HG03159 (cell line): ENCODE data around the gene P2RY14.

Source experiments
- ATAC-seq: cut with Tn5 transposase; IDR thresholded peaks from one replicate; pipeline ENCODE4 v1.9.1; 2021; ENCODE audit warnings: mild to moderate bottlenecking, moderate library complexity; ENCODE audit not compliant: unreplicated experiment

The P2RY14 gene

DNA sequence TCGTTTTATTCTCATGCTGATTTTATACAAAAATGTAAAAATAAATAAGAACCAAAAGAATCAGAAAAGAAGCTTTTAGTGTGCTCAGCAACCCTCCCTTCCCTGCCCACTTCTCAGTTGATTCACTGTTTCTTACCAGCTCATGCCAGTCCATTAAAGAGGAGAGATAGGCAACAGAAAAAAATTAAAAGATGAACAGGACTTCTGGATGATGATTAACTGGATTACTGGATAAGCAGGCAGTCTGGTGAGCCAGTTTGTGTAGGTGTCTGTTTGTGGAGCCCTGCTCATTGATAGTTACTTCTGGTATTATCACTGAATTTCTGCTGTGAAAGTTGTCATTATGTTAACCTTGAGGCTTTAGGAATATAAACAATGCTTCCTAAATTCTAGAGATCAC lies 60.2 kb downstream of the P2RY14 start:
- no peak for ATAC-seq

DNA sequence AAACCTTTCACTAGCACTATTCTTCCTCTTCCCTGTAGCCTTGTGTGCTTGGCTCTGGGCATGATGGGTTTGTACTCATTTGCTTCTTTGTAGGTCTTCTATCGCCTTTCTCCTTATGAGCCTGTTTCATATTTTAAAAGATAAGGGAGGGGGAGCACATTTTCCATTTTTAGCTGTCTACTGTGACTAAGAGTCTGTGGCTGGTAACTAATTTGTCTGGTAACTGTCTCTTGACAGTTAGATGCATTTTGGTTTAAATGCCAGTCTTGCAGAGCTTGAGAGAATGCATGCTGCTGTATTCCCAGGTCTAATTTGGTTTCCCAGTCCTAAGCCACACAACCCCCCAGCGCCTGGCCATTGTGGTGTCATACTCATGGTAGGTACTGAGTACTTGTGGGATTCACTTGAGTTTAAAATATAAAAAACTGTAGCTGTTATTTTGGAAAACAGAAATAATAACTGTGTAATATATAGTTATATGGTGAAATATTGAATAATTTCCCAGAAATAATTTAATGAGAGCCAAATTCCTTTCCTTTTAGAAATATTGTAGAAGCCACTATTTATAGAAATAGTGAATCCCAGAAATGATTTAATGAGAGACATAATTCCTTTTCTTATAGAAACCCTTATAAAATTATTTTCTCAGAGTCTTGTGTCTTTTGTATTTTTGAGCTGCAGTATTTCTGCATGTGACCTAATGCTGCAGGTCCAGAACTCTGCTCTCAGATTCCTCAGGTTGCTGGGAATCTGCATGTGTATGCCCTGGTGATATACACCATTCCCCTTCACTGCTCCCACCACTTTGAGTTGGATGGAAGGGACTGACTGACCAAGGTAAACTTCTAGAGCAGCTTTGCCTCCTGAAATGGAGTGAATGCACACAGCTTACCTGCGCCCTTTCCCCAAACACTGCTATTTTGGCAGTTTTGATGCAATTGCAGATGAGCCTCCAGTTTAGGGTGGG lies 61.4 kb downstream of the P2RY14 start:
- ATAC-seq: no peak

DNA sequence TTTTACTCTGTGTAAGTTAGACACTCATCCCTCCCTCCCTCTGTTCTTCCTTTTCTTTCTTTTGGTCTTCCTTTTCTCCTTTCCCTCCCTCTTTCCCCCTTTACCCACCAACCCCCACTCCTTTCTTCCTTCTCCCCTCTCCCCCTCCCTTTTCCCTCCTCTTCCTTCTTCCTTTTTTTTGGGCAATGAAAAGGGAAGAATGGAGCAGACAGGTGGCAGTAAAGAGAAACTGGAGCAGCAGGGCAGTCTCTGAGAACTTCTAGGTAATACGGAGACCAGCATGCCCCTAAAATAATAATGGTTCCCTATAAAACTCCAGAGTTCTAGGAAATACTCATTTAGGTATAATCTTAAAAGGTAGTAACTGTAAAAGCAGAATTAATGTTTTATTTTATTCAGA lies 63.9 kb downstream of the P2RY14 start:
- ATAC-seq: no peak

DNA sequence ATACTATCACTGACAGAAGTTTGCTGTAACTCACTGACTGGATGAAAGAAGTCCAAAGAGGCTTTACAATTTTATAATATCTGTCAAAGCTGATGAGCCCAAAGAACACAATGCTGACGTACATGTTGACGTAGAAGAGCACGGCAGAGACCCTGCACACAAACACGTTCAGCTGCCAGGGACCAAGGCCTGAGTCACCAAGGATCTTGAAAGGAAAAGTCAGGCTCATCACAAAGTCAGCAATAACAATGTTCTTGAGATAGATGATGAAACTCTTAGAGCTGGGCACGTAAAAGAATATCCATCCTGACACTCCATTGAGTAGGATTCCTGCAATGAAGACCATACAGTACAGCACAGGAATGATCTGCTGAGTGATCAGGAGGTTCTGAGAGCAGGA lies 64.5 kb downstream of the P2RY14 start:
- no peak for ATAC-seq

DNA sequence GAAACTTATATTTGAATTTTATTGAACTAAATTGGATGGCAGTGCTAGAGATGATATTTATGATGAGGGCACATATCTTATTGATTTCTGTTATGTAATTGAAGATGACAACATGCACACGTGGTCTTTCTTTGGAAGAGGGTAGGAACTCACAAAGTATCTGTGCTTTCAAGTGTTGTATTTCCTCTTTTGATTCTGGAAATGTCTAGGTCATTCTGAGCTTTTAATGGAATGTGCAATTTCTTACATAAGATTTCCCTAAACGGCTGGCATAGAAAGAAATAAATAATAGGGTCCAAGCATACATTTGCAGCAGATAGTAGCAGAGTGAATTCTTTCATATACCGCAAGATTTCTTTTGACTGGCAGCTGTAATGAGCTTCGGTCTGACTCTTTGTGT lies 65.2 kb downstream of the P2RY14 start:
- ATAC-seq: no peak

DNA sequence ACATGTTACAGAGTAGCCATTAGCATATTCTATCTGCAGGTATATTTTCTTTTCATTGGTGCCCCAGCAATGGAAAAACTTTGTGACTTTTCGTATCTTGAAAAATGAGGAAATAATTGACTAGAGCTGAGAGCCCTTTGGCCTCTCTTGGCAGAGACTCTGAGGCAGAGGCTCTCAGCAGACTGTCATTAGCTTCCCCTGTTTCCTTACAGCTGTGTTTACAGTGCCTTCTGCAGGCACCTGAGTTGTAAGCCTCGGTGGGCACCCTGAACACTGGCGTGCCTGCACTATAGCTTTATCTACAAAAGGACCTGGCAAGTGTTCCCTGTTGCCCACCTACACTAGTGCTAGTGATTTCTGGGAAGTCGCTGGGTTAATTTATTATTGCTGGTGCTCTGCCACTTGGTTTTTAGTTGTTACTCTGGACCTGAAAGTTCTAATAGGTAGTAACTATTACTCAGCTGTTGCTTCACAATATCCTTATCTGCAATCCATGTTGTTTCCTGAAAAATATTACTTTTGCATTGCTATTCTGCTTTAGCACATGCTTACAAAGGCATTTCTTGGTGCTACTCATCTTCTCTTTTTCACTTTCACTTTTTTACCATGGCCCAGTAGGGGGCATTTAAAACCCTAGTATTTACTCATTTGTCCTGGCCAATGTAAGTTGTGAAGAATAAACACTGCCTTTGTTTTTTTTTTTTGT lies 67.5 kb downstream of the P2RY14 start:
- ATAC-seq: peak; percentile 75

DNA sequence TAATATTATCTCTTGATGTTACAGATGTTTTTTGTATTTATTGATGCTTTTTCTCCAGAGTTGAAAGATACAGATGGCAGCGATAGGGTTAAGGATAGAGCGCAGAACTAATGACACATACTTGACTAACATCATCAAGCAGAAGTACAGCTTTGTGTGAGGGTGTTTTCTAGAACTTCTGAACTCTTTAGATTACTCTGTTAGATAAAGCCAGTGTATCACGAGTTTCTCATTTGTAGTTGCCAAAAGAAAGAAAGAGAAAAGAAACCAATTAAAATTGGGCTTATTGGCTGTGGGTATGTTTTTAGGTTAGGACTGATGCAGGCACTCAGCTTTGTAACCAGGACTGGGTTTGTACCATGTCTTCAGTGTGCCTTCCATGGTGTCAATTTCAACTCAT lies 68.7 kb downstream of the P2RY14 start:
- ATAC-seq: no peak

DNA sequence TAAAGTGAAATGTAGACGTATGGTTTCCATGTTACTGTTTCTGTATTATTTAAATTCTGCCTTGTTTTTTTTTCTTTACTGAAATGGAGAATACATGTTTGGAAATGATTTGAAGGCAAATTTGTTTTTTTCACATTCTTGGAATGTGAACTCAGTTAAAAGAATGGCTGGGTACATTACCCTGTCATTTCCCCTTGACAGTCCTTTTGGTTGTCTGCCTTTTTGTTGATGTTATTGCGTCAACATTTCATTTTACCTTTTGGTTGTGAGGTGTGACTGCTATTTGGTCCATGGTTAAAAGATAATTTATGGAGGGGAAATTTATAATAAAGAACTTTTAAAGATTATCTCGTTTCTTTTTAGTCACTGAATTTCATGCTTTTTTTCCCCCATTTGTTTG lies 72.1 kb downstream of the P2RY14 start:
- ATAC-seq: no peak

DNA sequence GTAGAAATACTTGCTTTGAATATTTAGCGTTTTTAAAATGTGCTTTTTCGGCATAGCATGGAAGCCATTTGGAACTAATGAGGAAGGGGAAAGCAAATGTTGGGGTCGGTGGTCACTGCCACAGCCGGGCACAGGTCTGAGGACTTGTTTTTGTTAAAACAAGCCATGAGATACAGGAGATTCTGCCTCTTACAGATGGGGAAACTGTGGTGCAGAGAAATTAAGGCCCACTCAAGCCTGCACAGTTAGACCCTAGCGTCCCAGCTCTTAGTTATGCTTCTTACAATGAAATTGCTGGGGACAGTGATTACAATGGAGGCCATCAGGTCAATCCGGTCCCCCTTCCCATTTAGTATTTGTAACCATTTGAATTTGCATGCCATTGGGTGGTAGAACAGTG lies 72.9 kb downstream of the P2RY14 start:
- no peak for ATAC-seq

DNA sequence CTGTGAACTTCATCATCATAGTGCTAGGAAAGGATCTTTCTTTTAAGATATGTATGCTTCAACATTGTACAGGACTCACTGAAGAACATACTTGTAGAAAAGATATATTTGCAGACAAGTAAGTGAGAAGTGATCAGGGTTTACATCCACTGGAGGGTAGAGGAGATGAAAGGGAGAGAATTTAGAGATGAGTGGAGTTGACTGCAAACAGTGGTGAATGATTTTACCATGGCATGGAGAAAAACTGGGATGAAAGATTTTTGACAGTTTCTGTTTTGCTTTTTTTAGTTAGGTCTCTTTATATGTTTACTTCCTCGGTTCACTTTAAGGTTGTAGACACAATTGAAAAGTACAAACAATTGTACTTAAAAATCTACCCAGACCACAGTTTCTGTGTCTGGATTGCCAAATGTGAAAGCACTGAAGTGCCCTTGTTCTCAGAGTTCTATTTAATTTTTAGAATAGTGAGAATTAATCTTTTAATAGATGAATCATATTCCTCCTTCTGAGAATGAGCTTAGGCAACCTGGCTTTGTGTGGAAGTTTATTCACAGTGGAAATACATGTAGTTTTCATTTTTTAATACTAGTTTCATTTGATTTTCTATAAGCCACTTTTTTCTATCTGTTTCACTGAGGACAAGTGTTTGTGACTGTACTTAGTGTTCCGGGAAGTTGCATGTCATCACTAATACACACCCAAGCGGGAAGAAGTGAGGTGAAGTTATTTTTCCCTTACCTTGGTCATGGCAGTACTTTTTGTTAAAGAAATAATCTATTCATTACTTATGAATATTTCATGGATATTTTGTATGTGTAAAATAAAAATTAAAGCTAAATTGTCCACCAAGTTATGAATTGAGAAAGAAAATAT lies 73.6 kb downstream of the P2RY14 start:
- ATAC-seq: no peak

DNA sequence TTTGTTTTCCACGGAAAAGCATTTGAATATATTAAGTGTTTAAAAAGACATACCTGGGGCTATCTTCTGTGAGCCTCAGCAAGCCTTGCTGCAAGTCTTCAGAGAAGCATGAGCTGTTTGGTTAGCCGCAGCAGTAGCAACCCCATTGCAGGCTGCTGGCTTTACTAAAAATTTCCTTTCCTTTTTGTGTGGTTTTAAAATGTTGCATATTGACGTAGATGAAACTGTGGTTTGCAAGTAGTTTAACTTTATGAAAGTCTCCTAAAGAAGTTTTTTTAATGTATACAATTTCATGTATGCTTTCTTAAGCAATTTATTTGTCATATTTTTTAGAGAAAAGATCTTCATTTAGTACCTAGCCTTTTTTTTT lies 75.3 kb downstream of the P2RY14 start, which contains the start of gene GPR171:
Gene GPR171, minus strand, starts transcription at position 166 of the 370 bp plus-strand sequence. CDS start 3,830 bp downstream, outside the sequence.
- ATAC-seq: peak; percentile 90

DNA sequence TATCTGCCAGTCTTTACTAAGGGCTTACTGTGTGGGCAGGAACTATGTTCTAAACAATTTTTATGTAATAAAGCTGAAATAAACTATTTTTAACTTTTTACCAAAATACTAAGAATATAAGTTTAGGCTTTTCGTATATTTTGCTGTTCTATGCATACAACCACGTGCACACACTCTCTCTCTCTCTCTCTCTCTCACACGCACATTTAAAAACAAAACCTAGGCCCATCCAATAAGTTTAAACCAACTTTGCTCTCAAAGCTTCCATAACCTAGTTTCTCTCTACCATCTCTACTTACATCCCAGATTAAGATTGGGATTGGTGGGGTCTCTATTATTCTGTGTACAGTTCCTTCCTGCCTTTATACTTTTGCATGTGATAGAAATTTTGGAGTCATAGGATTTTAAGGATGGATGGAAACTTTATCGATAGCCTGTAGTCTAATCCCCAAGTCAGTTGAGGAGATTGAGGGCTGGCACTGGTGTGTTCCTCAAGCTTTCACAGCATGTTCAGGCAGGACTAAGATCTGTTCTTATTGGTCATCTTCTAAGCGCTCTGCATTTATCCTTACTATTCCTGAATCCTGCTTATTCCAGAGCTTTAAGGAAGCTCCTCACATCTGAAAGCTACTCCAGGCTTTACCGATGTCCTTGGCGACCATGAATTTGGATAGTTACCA lies 77.2 kb downstream of the P2RY14 start:
- no peak for ATAC-seq

DNA sequence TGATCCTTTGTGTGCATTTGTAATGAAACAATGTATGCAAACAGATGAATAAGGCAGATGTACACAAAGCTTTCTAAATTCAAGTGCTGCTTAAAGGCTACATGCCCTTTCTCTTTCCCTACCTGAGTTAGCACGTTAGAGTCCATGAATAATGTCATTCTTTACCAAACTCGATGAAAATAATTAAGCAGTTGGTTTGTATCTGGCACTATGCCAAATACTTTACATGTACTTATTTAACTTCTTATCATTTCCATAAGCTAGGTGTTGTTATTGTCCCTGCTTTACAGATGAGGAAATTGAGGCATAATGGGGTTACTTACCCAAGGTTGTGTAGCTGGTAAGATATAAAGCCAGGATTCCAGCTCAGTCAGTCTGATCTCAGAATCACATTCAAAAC lies 77.8 kb downstream of the P2RY14 start:
- ATAC-seq: no peak

DNA sequence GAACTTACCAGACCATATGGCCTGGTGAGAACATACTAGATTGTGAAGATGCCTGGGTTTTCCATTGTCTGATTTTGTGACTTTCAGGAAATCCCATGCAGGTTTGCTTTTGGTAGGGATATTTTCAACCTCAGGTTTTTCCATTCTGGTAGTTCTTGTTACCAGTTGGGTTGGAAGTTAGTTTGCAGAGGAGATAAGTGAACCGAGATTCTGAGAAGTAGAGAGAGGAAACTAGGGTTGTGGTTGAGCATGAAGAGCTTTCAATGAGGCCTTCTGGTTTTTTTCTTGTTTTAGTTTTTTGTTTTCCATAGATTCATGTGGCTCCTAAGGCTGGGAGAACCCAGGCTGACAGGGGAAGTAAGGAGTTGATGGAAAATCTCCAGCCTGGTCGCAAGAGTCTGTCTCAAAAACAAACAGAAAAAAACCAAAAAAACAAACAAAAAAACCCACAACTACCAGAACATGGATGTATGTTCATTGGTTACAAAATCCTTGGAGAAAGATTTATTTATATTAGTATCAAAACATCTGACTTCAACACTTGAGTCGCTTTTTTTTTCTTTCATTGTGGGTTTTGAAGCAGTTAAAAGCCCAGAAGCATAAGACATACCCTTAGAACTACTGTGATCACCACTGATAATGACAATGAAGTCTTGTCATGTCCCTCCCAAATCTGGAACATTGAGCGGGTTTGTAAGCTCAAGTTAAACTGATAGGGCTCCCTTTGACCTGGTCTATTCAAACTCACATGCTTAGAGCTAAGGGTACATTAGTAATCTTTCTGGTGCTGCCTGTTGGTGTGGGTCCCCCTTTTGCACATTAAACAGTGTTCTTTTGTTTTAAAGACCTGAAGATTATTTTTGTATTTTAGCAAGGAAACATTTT lies 78.5 kb downstream of the P2RY14 start:
- no peak for ATAC-seq

DNA sequence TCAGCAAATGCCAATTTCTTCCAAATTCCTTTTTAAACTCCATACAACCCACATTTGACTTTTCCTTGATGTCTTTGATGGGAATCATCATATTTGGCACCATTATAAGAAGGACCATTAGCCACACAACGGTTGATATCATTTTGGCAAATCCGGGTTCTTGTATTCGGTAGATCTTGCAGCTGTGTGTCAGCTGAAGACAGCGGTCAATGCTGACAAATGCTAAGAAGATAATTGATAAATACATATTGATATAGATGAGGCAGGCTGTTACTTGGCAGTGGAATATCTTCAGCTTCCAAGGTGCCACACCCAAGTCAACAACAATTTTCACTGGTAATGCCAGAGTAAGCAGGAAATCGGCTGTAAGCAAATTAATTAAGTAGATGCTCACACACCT lies 79.5 kb downstream of the P2RY14 start:
- no peak for ATAC-seq

DNA sequence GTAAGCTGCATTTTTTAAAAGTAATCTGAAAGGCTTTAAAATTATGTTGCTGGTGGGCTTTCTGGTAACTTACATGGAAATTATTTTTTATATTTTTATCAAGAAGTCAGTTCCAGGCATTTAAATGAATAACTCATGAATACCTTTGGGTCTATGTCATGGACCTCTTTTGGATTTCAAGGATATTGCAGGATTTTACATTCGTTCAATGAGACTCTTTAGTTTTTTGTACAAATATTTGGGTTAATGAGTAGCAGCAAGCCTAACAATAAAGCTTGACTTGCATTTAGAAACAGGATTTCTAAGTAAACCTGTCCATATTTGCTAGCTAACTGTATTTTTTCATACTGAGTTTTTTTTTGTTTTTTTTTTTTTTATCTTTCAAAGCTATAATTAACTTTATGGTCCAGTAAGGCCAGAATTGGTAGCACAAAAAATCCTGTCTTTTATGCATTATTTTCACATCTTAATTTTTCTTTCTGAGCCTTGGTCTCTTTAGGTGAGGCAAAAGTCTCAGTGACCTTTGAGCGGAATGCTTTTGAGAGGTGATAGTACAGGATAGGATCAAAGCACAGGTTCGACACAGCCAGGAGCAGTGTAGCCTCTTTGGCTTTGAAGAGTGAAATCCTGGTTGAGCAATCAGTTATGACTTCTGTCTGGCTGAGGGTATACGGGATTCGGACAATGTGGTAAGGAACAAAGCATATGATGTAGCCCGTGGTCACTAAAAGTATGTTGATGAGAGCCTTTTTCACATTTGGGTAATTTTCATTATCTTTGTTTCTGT lies 80.2 kb downstream of the P2RY14 start:
- ATAC-seq: no peak

DNA sequence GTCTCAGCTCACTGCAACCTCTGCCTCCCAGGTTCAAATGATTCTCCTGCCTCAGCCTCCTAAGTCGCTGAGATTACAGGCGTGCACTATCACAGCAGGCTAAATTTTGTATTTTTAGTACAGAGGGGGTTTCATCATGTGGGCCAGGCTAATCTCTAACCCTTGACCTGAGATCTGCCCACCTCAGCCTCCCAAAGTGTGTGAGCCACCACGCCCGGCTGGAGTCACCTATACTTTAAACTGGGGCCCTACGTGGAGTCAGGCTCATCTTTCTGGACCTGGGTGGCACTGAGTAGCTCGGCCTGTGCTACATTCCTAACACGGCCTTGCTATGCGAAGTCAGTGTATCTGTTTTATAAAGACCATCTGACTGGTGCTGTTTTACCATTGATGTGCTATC lies 81.1 kb downstream of the P2RY14 start:
- no peak for ATAC-seq

DNA sequence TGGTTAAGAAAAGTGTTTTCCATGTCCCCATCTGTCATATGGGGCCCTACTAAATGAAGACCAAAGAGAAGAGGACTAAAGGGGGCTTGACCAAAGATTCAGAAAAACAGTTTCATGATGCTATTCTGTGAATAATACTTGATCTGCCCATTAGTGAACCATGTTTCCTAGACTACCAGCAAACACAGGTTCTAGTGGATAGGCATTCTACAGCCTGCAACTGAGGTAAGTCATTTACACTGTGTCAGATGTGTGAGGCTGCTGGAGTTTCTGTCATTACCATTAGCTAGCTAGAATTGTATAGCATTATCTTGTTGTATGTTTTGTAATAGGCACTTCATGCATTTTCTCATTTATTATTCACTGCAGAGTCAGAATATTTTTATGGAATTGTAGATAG lies 81.9 kb downstream of the P2RY14 start:
- no peak for ATAC-seq

DNA sequence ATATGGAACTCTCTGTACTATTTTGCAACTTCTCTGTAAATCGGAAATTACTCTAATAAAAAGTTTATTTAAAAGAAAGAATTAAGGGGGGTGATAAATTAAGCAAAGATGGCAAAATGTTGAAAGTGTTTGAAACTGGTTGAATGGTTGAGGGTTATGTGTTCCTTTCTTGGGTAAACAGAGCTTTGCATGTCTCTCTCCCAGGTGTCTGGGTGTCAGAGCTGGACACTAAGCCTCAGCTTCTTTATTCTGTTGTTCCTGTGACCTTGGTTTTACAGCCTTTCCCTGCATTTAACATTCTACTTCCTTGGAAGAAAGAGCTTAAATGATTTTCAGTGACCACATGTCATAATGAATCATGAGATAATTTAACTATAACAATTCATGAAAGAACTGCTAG lies 82.5 kb downstream of the P2RY14 start:
- no peak for ATAC-seq
